ENCODE results near the gene PANK4.

Gene PANK4

GRCh38 chr1:2466958-2467554 lies 59.3 kb downstream of the PANK4 start:
- H3K4me3 ChIP-seq (ENCODE audit: severe bottlenecking): no peak overlapping the region
- no peaks in the 10 kb centered on the region for H3K27me3 ChIP-seq (ENCODE audit: insufficient read depth, poor library complexity, severe bottlenecking)

GRCh38 chr1:2466270-2466665 lies 60.1 kb downstream of the PANK4 start:
- Histone ChIP-seq H3K27me3 (ENCODE audit: insufficient read depth, poor library complexity, severe bottlenecking) (no peaks in the 10 kb centered on the region), H3K36me3 (ENCODE audit: low read depth) (no peaks in the 10 kb centered on the region), H3K9me3 (ENCODE audit: severe bottlenecking) (no peaks in the 10 kb centered on the region), H3K4me1 (ENCODE audit: insufficient read depth, poor library complexity, severe bottlenecking) (peaks cover 27% of the 10 kb centered on the region), H3K27ac (ENCODE audit: poor library complexity, severe bottlenecking) (peak overlapping the region; percentile 17), H3K4me3 (ENCODE audit: severe bottlenecking) (no peak overlapping the region)
- no peak for DNase-seq (ENCODE audit: low spot score)
- TF ChIP-seq CTCF (IDR thresholded peaks at IDR 0.05; ENCODE audit: poor library complexity, severe bottlenecking): no peak
- no peak; the same call in 2 of the 3 replicates for ATAC-seq (ENCODE audit: low read depth)

More at GRCh38 chr1:2466958-2467554, 59.3 kb downstream of the PANK4 start:
- H3K9me3 ChIP-seq (ENCODE audit: severe bottlenecking): no peaks in the 10 kb centered on the region
- H3K27ac ChIP-seq (ENCODE audit: poor library complexity, severe bottlenecking): peak overlapping the region; percentile 17
- H3K4me1 ChIP-seq (ENCODE audit: insufficient read depth, poor library complexity, severe bottlenecking): peaks cover 27% of the 10 kb centered on the region
- TF ChIP-seq CTCF (IDR thresholded peaks at IDR 0.05; ENCODE audit: poor library complexity, severe bottlenecking): no peak
- no peak for DNase-seq (ENCODE audit: low spot score)
- ATAC-seq (ENCODE audit: low read depth): no peak
- no peaks in the 10 kb centered on the region for H3K36me3 ChIP-seq (ENCODE audit: low read depth)

GRCh38 chr1:2465371-2466269 lies 60.8 kb downstream of the PANK4 start:
- H3K27ac ChIP-seq (ENCODE audit: poor library complexity, severe bottlenecking): peak overlapping the region; percentile 17
- no peaks in the 10 kb centered on the region for H3K27me3 ChIP-seq (ENCODE audit: insufficient read depth, poor library complexity, severe bottlenecking)
- no peak for TF ChIP-seq CTCF (IDR thresholded peaks at IDR 0.05; ENCODE audit: poor library complexity, severe bottlenecking)
- no peak for DNase-seq (ENCODE audit: low spot score)
- H3K36me3 ChIP-seq (ENCODE audit: low read depth): no peaks in the 10 kb centered on the region
- no peak overlapping the region for H3K4me3 ChIP-seq (ENCODE audit: severe bottlenecking)
- no peaks in the 10 kb centered on the region for H3K9me3 ChIP-seq (ENCODE audit: severe bottlenecking)
- peaks cover 27% of the 10 kb centered on the region for H3K4me1 ChIP-seq (ENCODE audit: insufficient read depth, poor library complexity, severe bottlenecking)
- no peak for ATAC-seq (ENCODE audit: low read depth)

GRCh38 chr1:2463396-2463795 lies 63.0 kb downstream of the PANK4 start:
- no peaks in the 10 kb centered on the region for H3K27me3 ChIP-seq (ENCODE audit: insufficient read depth, poor library complexity, severe bottlenecking)
- no peak for ATAC-seq (ENCODE audit: low read depth)
- H3K4me1 ChIP-seq (ENCODE audit: insufficient read depth, poor library complexity, severe bottlenecking): peaks cover 27% of the 10 kb centered on the region
- DNase-seq (ENCODE audit: low spot score): no peak
- H3K9me3 ChIP-seq (ENCODE audit: severe bottlenecking): no peaks in the 10 kb centered on the region
- H3K4me3 ChIP-seq (ENCODE audit: severe bottlenecking): no peak overlapping the region
- no peak overlapping the region for H3K27ac ChIP-seq (ENCODE audit: poor library complexity, severe bottlenecking)
- no peaks in the 10 kb centered on the region for H3K36me3 ChIP-seq (ENCODE audit: low read depth)
- TF ChIP-seq CTCF (IDR thresholded peaks at IDR 0.05; ENCODE audit: poor library complexity, severe bottlenecking): no peak

Measured in RWPE2 (cell line).